ENCODE measurements around the gene FAM13C.

DNA sequence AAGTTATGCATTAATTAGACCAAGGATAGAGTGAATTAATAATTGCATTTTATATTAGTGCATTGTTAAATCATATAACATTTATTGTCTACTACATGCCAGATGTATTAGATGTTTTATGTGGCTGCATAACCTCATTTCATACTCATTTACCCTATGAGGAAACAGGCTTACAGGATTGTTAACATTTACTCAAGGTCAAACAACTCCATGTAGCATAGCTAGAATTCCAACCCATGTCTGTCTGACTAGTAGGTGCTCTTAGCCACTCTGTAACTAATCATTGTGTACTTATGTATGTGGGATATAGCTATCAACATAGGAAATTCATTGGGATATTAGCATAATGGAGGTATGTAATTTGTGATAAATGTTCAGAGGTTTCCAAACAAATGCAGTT lies 139.6 kb downstream of the FAM13C start:
- TF ChIP-seq, protein P1, sequence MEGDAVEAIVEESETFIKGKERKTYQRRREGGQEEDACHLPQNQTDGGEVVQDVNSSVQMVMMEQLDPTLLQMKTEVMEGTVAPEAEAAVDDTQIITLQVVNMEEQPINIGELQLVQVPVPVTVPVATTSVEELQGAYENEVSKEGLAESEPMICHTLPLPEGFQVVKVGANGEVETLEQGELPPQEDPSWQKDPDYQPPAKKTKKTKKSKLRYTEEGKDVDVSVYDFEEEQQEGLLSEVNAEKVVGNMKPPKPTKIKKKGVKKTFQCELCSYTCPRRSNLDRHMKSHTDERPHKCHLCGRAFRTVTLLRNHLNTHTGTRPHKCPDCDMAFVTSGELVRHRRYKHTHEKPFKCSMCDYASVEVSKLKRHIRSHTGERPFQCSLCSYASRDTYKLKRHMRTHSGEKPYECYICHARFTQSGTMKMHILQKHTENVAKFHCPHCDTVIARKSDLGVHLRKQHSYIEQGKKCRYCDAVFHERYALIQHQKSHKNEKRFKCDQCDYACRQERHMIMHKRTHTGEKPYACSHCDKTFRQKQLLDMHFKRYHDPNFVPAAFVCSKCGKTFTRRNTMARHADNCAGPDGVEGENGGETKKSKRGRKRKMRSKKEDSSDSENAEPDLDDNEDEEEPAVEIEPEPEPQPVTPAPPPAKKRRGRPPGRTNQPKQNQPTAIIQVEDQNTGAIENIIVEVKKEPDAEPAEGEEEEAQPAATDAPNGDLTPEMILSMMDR (conservative IDR thresholded peaks at IDR 0.05 in 1 of 2, IDR thresholded peaks at IDR 0.05 in 1 of 2; ENCODE audit: extremely low read depth in 1 of 2, insufficient read depth in 1 of 2, low read depth in 1 of 2, low read length in 2 of 2), result no peak
- no peak for TF ChIP-seq EZH2 (IDR thresholded peaks at IDR 0.05; ENCODE audit: borderline replicate concordance, low read length)
